PC-3 (cell line): ENCODE results near the gene LIF. TPM values are rescaled to one million over a fixed set of nuclear protein-coding genes. Genes with fewer than 3 reads are reported as not detected.
A peak's percentile ranks its signal among the peaks of the same experiment; 100 is the strongest.

Source experiments
- ATAC-seq: fragments of 200-7000 bp; cut with Tn5 transposase; 2 replicates; pipeline ENCODE4 v1.9.1; 2020; ENCODE audit warnings: mild to moderate bottlenecking, moderate library complexity
- BruUV-seq: library from RNA; stranded (reverse); fragments of 400-500 nt; replicated peaks from 2 replicates; lab custom pipeline; 2021; lab: Mats Ljungman, UMichigan
- CTCF ChIA-PET: fragments of 300-600 bp; sonication (Branson Sonifier 250); formaldehyde crosslinking; loops from one replicate; lab custom pipeline; 2022; ENCODE audit warnings: antibody characterized with exemption; lab: Charles Lee
- POLR2A ChIA-PET: fragments of 300-600 bp; sonication (Branson Sonifier 250); formaldehyde crosslinking; loops from one replicate; lab custom pipeline; 2022; ENCODE audit warnings: antibody characterized with exemption; ENCODE audit not compliant: unreplicated experiment; lab: Charles Lee
- DNase-seq: peaks from one replicate; pipeline ENCODE4 v3.0.0-alpha.2; 2015
- H2AFZ ChIP-seq: fragments of 300-600 bp; sonication (generic); 2 replicates; pipeline ENCODE4 v1.6.0; 2016; ENCODE audit warnings: antibody characterized with exemption, low read length
- H3F3A ChIP-seq: fragments of 300-600 bp; sonication (generic); one replicate; pipeline ENCODE4 v1.6.0; 2017; ENCODE audit warnings: antibody characterized with exemption, low read length, control low read depth, mild to moderate bottlenecking; ENCODE audit not compliant: unreplicated experiment
- H3K27ac ChIP-seq: fragments of 300-600 bp; sonication (generic); 2 replicates; pipeline ENCODE4 v1.5.1; 2016; ENCODE audit warnings: mild to moderate bottlenecking, low read length
- H3K27me3 ChIP-seq: fragments of 300-600 bp; sonication (generic); 2 replicates; pipeline ENCODE4 v1.6.1; 2016; ENCODE audit warnings: low read length, mixed read lengths
- H3K36me3 ChIP-seq: fragments of 300-600 bp; sonication (generic); 2 replicates; pipeline ENCODE4 v1.6.1; 2016; ENCODE audit warnings: low read depth, mixed run types, low read length, mixed read lengths
- H3K4me1 ChIP-seq: fragments of 300-600 bp; sonication (generic); 2 replicates; pipeline ENCODE4 v1.5.1; 2016; ENCODE audit warnings: low read length; ENCODE audit not compliant: insufficient read depth
- H3K4me2 ChIP-seq: fragments of 300-600 bp; sonication (generic); 2 replicates; pipeline ENCODE4 v1.6.0; 2016; ENCODE audit warnings: low read length
- H3K4me3 ChIP-seq: fragments of 300-600 bp; sonication (generic); 2 replicates; pipeline ENCODE4 v1.5.1; 2016; ENCODE audit warnings: mild to moderate bottlenecking, low read length, mixed read lengths
- H3K79me2 ChIP-seq: fragments of 300-600 bp; sonication (generic); 2 replicates; pipeline ENCODE4 v1.6.1; 2017; ENCODE audit warnings: low read length, mixed read lengths
- H3K9ac ChIP-seq: fragments of 300-600 bp; sonication (generic); 2 replicates; pipeline ENCODE4 v1.6.0; 2016; ENCODE audit warnings: mild to moderate bottlenecking, low read length
- H3K9me2 ChIP-seq: fragments of 300-600 bp; sonication (generic); replicated peaks from 2 replicates; pipeline ENCODE4 v1.6.1; 2016; ENCODE audit warnings: mixed run types, low read length, mixed read lengths
- H3K9me3 ChIP-seq: fragments of 300-600 bp; sonication (generic); 2 replicates; pipeline ENCODE4 v1.6.1; 2016; ENCODE audit warnings: low read length, mixed read lengths
- H4K20me1 ChIP-seq: fragments of 300-600 bp; sonication (generic); 2 replicates; pipeline ENCODE4 v1.6.1; 2016; ENCODE audit warnings: low read length, mixed read lengths
- EZH2 ChIP-seq: fragments of 300-600 bp; sonication (generic); IDR thresholded peaks from one replicate; pipeline ENCODE4 v1.6.1; 2017; ENCODE audit warnings: antibody characterized with exemption, mild to moderate bottlenecking, low read length; ENCODE audit not compliant: unreplicated experiment
- EZH2phosphoT487 ChIP-seq: fragments of 300-600 bp; sonication (generic); IDR thresholded peaks from 2 replicates; pipeline ENCODE4 v1.6.1; 2018; ENCODE audit warnings: mild to moderate bottlenecking, antibody characterized with exemption, low read length, borderline replicate concordance
- intact Hi-C: fragments of 100-400 bp; cut with micrococcal nuclease; formaldehyde crosslinking; loops from 2 replicates; pipeline ENCODE4 v1.9.0; 2023
- total RNA-seq: library from RNA; depleted of rRNA; stranded (reverse); fragments of >200 nt; gene quantifications from 2 replicates; pipeline ENCODE4 v1.2.3, GENCODE V29; 2014
- TF ChIP-seq, protein P1 (sequence below): fragments of 300-600 bp; sonication (generic); conservative IDR thresholded peaks from 2 replicates; pipeline ENCODE4 v1.5.1; 2017; ENCODE audit warnings: antibody characterized with exemption, low read depth, mild to moderate bottlenecking, low read length

Gene LIF
- total RNA-seq, 1 experiment from 2014 or later, result 64.1 TPM

DNA sequence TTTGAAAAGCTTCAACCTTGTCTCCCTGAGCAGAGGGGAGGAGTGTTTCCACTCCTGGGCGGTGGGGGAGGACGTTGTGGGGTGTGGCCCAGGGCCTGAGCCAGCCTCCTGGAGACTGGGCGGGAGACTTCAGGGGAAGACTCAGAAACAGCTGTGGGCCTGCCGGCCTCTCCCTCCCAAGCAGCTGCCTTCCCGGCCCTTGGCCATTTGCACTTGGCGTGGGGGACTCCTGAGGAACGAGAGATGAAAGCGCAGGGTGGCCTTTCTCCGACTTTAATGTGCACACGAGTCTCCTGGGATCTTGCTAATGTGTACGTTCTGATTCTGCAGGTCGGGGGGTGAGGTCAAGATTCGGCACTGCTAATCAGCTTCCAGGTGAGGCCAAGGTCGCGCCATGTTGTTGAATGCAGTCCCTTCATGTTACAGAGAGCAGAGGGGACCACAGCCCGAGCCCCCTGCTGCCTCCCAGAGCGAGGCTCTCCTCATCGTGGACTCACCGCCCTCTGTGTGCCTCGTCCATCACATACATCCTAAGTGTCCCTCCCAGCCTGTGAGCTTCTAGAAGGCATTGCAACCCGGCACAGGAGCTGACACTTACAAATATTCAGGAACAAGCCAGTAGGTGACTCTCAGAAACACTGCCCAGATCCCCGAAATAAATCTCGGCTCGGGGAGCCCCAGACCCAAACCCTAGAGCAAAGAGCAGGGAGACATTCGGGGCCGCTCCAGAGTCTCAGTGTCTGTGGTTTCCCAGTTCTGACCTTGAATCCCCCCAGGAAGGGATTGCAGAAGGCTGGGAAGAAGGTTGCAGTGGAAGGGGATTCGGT, 7.7 kb downstream of the LIF start:
- ATAC-seq, result peak; percentile 45

DNA sequence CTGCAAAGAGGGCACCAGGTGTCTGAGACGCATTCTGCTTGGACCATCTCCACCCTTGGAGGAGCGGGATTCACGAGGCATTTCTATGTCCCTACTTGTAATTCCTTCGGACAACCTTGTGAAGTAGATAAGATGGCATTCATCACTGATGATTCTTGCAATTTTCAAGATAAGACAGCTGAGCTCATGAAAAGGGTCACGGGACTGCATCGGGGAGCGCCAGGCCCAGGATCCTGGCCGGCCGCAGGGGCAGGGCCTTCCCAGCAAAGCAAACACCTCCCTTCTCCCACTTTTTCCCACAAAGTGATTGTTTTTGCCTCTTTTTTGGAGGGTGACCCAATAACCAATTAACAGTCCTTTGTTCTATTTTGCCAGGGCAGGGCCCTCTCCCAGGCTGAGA, 8.4 kb downstream of the LIF start:
- Histone ChIP-seq H2AFZ (no peak overlapping the region), H3K9me3 (no peaks in the 10 kb centered on the region), H3K79me2 (0 out of 2 replicates have a peak, but pooled peaks cover 6% of the 10 kb centered on the region), H3K27ac (peak overlapping the region; percentile 93), H3K36me3 (peaks cover 6% of the 10 kb centered on the region), H3K27me3 (no peaks in the 10 kb centered on the region), H3K9ac (no peak overlapping the region; the same call in 1 of the 2 replicates), H3K4me1 (peaks cover 37% of the 10 kb centered on the region), H4K20me1 (no peaks in the 10 kb centered on the region), H3K4me2 (no peak overlapping the region), H3F3A (no peaks in the 10 kb centered on the region), H3K4me3 (no peak overlapping the region), H3K9me2 (no peaks in the 10 kb centered on the region)
- POLR2A ChIA-PET, result interaction anchor here (0.6 kb wide), 1 partner anchor 47 kb away, joined by 3 read pairs; no protein-coding TSS in a partner anchor
- ATAC-seq (no peak), DNase-seq (no peak)
- TF ChIP-seq, protein P1, sequence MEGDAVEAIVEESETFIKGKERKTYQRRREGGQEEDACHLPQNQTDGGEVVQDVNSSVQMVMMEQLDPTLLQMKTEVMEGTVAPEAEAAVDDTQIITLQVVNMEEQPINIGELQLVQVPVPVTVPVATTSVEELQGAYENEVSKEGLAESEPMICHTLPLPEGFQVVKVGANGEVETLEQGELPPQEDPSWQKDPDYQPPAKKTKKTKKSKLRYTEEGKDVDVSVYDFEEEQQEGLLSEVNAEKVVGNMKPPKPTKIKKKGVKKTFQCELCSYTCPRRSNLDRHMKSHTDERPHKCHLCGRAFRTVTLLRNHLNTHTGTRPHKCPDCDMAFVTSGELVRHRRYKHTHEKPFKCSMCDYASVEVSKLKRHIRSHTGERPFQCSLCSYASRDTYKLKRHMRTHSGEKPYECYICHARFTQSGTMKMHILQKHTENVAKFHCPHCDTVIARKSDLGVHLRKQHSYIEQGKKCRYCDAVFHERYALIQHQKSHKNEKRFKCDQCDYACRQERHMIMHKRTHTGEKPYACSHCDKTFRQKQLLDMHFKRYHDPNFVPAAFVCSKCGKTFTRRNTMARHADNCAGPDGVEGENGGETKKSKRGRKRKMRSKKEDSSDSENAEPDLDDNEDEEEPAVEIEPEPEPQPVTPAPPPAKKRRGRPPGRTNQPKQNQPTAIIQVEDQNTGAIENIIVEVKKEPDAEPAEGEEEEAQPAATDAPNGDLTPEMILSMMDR, result no peak
- TF ChIP-seq EZH2phosphoT487 (no peak), EZH2 (no peak)
- intact Hi-C loops, result no loop called here
- CTCF ChIA-PET, result no interaction called here
- no TSS peak for BruUV-seq

More for the DNA sequence above, 7.7 kb downstream of the LIF start:
- no peaks in the 10 kb centered on the region for H3F3A ChIP-seq
- H3K27ac ChIP-seq, result peak overlapping the region; percentile 93
- no peak overlapping the region; the same call in 1 of the 2 replicates for H3K9ac ChIP-seq
- H3K36me3 ChIP-seq, result peaks cover 13% of the 10 kb centered on the region
- no peaks in the 10 kb centered on the region for H3K9me2 ChIP-seq
- H3K4me2 ChIP-seq, result no peak overlapping the region
- no peaks in the 10 kb centered on the region for H3K9me3 ChIP-seq
- ChIA-PET POLR2A (interaction anchor here (0.6 kb wide), 2 partner anchors 19 to 48 kb away, joined by 3 to 7 read pairs; no protein-coding TSS in a partner anchor), CTCF (no interaction called here)
- intact Hi-C loops, result no loop called here
- H3K79me2 ChIP-seq, result peaks cover 14% of the 10 kb centered on the region
- H3K4me3 ChIP-seq, result no peak overlapping the region
- peak; percentile 54 for DNase-seq
- no peaks in the 10 kb centered on the region for H4K20me1 ChIP-seq
- BruUV-seq, result no TSS peak
- H3K27me3 ChIP-seq, result no peaks in the 10 kb centered on the region
- peaks cover 37% of the 10 kb centered on the region for H3K4me1 ChIP-seq
- H2AFZ ChIP-seq, result no peak overlapping the region
- TF ChIP-seq EZH2 (no peak), EZH2phosphoT487 (no peak)
- TF ChIP-seq, protein P1, result no peak

GRCh38 chr22:30236875-30237274, 9.7 kb downstream of the LIF start:
- H3K4me1 ChIP-seq, result peaks cover 37% of the 10 kb centered on the region
- POLR2A ChIA-PET, result no interaction called here
- no peak overlapping the region for H3K4me2 ChIP-seq
- no peaks in the 10 kb centered on the region; the same call in 1 of the 2 replicates for H3K36me3 ChIP-seq
- H3K27me3 ChIP-seq, result no peaks in the 10 kb centered on the region
- DNase-seq (no peak), ATAC-seq (no peak)
- CTCF ChIA-PET, result no interaction called here
- intact Hi-C loops, result no loop called here
- TF ChIP-seq, protein P1, result no peak
- TF ChIP-seq EZH2phosphoT487, result no peak
- no peaks in the 10 kb centered on the region for H4K20me1 ChIP-seq
- no peak overlapping the region for H2AFZ ChIP-seq
- H3K27ac ChIP-seq, result peak overlapping the region; percentile 93
- H3F3A ChIP-seq, result no peaks in the 10 kb centered on the region
- no peak overlapping the region for H3K4me3 ChIP-seq
- H3K79me2 ChIP-seq, result no peaks in the 10 kb centered on the region
- no peaks in the 10 kb centered on the region for H3K9me2 ChIP-seq
- H3K9me3 ChIP-seq, result no peaks in the 10 kb centered on the region
- BruUV-seq, result no TSS peak
- H3K9ac ChIP-seq, result no peak overlapping the region
